ENCODE results near the gene NR4A3. TPM values are rescaled to one million over a fixed set of nuclear protein-coding genes. Genes with fewer than 3 reads are reported as not detected.

The NR4A3 gene
- total RNA-seq, 1 experiment from 2014 or later = 0.86 TPM

- TF ChIP-seq, protein P1, sequence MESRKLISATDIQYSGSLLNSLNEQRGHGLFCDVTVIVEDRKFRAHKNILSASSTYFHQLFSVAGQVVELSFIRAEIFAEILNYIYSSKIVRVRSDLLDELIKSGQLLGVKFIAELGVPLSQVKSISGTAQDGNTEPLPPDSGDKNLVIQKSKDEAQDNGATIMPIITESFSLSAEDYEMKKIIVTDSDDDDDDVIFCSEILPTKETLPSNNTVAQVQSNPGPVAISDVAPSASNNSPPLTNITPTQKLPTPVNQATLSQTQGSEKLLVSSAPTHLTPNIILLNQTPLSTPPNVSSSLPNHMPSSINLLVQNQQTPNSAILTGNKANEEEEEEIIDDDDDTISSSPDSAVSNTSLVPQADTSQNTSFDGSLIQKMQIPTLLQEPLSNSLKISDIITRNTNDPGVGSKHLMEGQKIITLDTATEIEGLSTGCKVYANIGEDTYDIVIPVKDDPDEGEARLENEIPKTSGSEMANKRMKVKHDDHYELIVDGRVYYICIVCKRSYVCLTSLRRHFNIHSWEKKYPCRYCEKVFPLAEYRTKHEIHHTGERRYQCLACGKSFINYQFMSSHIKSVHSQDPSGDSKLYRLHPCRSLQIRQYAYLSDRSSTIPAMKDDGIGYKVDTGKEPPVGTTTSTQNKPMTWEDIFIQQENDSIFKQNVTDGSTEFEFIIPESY (IDR thresholded peaks at IDR 0.05; ENCODE audit: extremely low read depth, insufficient replicate concordance, low read length) = no peak
- TF ChIP-seq ZNF274 (IDR thresholded peaks at IDR 0.05; ENCODE audit: low read depth, low read length) = no peak
- TF ChIP-seq POLR2AphosphoS5 (IDR thresholded peaks at IDR 0.05; ENCODE audit: low read depth, low read length) = no peak
- no peak for TF ChIP-seq EZH2phosphoT487 (IDR thresholded peaks at IDR 0.05; ENCODE audit: borderline replicate concordance)
- no peak for TF ChIP-seq TCF7L2 (IDR thresholded peaks at IDR 0.05; ENCODE audit: borderline replicate concordance, extremely low read depth, insufficient read depth, insufficient read length)
- TF ChIP-seq JUND (IDR thresholded peaks at IDR 0.05) = no peak
- no peak for TF ChIP-seq SP1 (IDR thresholded peaks at IDR 0.05; ENCODE audit: low read depth)
- no peak for TF ChIP-seq SIN3A (IDR thresholded peaks at IDR 0.05; ENCODE audit: low read depth)
- TF ChIP-seq SRF (IDR thresholded peaks at IDR 0.05; ENCODE audit: low read depth) = no peak
- TF ChIP-seq, protein P2, sequence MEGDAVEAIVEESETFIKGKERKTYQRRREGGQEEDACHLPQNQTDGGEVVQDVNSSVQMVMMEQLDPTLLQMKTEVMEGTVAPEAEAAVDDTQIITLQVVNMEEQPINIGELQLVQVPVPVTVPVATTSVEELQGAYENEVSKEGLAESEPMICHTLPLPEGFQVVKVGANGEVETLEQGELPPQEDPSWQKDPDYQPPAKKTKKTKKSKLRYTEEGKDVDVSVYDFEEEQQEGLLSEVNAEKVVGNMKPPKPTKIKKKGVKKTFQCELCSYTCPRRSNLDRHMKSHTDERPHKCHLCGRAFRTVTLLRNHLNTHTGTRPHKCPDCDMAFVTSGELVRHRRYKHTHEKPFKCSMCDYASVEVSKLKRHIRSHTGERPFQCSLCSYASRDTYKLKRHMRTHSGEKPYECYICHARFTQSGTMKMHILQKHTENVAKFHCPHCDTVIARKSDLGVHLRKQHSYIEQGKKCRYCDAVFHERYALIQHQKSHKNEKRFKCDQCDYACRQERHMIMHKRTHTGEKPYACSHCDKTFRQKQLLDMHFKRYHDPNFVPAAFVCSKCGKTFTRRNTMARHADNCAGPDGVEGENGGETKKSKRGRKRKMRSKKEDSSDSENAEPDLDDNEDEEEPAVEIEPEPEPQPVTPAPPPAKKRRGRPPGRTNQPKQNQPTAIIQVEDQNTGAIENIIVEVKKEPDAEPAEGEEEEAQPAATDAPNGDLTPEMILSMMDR (IDR thresholded peaks at IDR 0.05 in 2 of 3, conservative IDR thresholded peaks at IDR 0.05 in 1 of 3; ENCODE audit: borderline replicate concordance in 1 of 3, insufficient read depth in 1 of 3, low read depth in 2 of 3, low read length in 2 of 3) = no peak
Observed at GRCh38 chr9:99863955-99864354, 42.3 kb downstream of the NR4A3 start (continued).

- ATAC-seq (no peak), DNase-seq (ENCODE audit: low read depth, low spot score) (no peak)
- ChIA-PET CTCF (no interaction called here), RAD21 (ENCODE audit: low non-redundant PET in 1 of 2, low total read pairs in 2 of 2, uncharacterized antibody in 2 of 2, unreplicated experiment in 2 of 2) (no interaction called here), POLR2A (no interaction called here)
- Histone ChIP-seq H3K4me2 (ENCODE audit: low read length) (no peak overlapping the region), H3K9me3 (ENCODE audit: control insufficient read depth in 1 of 2, insufficient read depth in 1 of 2, low read depth in 1 of 2, low read length in 2 of 2) (no peaks in the 10 kb centered on the region), H3K27me3 (ENCODE audit: insufficient read depth, low read length) (no peaks in the 10 kb centered on the region), H4K20me1 (ENCODE audit: insufficient read depth) (no peaks in the 10 kb centered on the region), H3K4me3 (replicated peaks in 1 of 2; ENCODE audit: low read depth in 1 of 2, low read length in 2 of 2) (no peak overlapping the region), H3K4me1 (ENCODE audit: control insufficient read depth in 1 of 2, insufficient read depth in 2 of 2, low read length in 2 of 2) (no peaks in the 10 kb centered on the region; a peak in 1 of 4 replicates), H2AFZ (ENCODE audit: low read depth, low read length, poor library complexity, severe bottlenecking) (no peak overlapping the region), H3K9ac (ENCODE audit: low read length) (no peak overlapping the region), H3K27ac (ENCODE audit: low read depth, low read length) (no peak overlapping the region), H3K36me3 (ENCODE audit: control insufficient read depth in 1 of 2, insufficient read depth in 2 of 2, low read length in 2 of 2) (no peaks in the 10 kb centered on the region), H3K79me2 (ENCODE audit: insufficient read depth, low read length) (no peaks in the 10 kb centered on the region), H3K9me2 (ENCODE audit: insufficient read depth) (no peaks in the 10 kb centered on the region)
- intact Hi-C loops (cut with micrococcal nuclease) = no loop called here
- no TSS peak for BruUV-seq (replicated peaks)
- TF ChIP-seq SP1 (IDR thresholded peaks at IDR 0.05; ENCODE audit: low read depth) (no peak), SIN3A (IDR thresholded peaks at IDR 0.05; ENCODE audit: low read depth) (no peak), ZFX (IDR thresholded peaks at IDR 0.05) (no peak), MAX (IDR thresholded peaks at IDR 0.05) (no peak), CBX3 (IDR thresholded peaks at IDR 0.05; ENCODE audit: low read depth) (no peak), CEBPB (IDR thresholded peaks at IDR 0.05; ENCODE audit: low read depth) (no peak), JUND (IDR thresholded peaks at IDR 0.05) (no peak), EZH2 (IDR thresholded peaks at IDR 0.05) (no peak), ZNF274 (IDR thresholded peaks at IDR 0.05; ENCODE audit: low read depth, low read length) (no peak), EZH2phosphoT487 (IDR thresholded peaks at IDR 0.05; ENCODE audit: borderline replicate concordance) (no peak), RAD21 (IDR thresholded peaks at IDR 0.05; ENCODE audit: low read depth) (no peak), FOSL1 (IDR thresholded peaks at IDR 0.05; ENCODE audit: low read depth) (no peak), ELF1 (IDR thresholded peaks at IDR 0.05; ENCODE audit: borderline replicate concordance, low read depth) (no peak), POLR2AphosphoS5 (IDR thresholded peaks at IDR 0.05; ENCODE audit: low read depth, low read length) (no peak), SRF (IDR thresholded peaks at IDR 0.05; ENCODE audit: low read depth) (no peak)
- TF ChIP-seq, protein P3, sequence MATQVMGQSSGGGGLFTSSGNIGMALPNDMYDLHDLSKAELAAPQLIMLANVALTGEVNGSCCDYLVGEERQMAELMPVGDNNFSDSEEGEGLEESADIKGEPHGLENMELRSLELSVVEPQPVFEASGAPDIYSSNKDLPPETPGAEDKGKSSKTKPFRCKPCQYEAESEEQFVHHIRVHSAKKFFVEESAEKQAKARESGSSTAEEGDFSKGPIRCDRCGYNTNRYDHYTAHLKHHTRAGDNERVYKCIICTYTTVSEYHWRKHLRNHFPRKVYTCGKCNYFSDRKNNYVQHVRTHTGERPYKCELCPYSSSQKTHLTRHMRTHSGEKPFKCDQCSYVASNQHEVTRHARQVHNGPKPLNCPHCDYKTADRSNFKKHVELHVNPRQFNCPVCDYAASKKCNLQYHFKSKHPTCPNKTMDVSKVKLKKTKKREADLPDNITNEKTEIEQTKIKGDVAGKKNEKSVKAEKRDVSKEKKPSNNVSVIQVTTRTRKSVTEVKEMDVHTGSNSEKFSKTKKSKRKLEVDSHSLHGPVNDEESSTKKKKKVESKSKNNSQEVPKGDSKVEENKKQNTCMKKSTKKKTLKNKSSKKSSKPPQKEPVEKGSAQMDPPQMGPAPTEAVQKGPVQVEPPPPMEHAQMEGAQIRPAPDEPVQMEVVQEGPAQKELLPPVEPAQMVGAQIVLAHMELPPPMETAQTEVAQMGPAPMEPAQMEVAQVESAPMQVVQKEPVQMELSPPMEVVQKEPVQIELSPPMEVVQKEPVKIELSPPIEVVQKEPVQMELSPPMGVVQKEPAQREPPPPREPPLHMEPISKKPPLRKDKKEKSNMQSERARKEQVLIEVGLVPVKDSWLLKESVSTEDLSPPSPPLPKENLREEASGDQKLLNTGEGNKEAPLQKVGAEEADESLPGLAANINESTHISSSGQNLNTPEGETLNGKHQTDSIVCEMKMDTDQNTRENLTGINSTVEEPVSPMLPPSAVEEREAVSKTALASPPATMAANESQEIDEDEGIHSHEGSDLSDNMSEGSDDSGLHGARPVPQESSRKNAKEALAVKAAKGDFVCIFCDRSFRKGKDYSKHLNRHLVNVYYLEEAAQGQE (IDR thresholded peaks at IDR 0.05; ENCODE audit: low read depth) = no peak
Observed at GRCh38 chr9:99866398-99866797, 44.7 kb downstream of the NR4A3 start.

Measured in HCT116 (cell line).